ENCODE data around the gene NSUN6.
"Not testable (repeated sequence)": the region's sequence is repeated elsewhere in the genome, so short reads cannot be mapped to it uniquely, and the experiment has no call there.

Gene NSUN6

DNA sequence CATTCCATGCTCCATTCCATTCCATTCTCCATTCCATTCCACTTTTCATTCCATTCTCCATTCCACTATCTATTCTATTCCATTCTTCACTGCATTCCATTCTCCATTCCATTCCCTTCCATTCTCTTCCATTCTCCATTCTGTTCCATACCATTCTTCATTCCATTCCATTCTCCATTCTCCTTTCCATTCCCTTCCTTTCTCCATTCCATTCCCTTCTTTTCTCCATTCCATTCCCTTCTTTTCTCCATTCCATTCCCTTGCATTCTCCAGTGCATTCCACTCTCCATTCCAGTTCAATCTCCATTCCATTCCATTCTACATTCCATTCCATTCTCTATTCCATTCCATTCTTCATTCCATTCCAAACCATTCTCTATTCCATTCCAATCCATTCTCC, 80.3 kb downstream of the NSUN6 start:
- H3K4me3 ChIP-seq (ENCODE audit: low read length): no peak overlapping the region
- no peak for DNase-seq (ENCODE audit: low read depth, low spot score)

DNA sequence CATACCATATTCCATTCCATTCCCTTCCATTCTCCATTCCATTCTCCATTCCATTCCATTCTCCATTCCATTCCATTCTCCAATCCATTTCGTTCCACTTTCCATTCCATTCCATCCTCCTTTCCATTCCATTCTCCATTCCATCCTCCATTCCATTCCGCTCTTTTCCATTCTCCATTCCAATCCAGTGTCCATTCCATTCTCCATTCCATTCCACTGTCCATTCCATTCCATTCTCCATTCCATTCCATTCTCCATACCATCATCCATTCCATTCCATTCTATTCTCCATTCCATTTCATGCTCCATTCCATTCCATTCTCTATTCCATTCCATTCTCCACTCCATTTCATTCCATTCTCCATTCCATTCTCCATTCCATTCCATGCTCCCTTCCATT, 81.0 kb downstream of the NSUN6 start:
- H3K4me3 ChIP-seq (ENCODE audit: low read length); DNase-seq (ENCODE audit: low read depth, low spot score): not testable (repeated sequence)

DNA sequence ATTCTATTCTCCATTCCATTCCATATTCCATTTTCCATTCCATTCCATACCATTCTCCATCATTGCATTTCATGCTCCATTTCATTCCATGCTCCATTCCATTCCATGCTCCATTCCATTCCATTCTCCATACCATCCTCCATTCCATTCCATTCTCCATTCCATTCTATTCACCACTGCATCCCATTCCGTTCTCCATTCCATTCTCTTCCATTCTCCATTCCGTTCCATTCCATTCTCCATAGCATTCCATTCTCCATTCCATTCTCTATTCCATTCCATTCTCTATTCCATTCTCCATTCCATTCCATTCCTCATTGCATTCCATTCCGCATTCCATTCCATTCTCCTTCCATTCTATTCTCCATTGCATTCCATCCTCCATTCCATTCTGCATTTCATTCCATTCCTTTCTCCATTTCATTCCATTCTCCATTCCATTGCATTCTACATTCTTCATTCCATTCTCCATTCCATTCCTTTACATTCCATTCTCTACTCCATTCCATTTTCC, 84.0 kb downstream of the NSUN6 start:
- DNase-seq (ENCODE audit: low read depth, low spot score): no peak
- no peak overlapping the region for H3K4me3 ChIP-seq (ENCODE audit: low read length)

DNA sequence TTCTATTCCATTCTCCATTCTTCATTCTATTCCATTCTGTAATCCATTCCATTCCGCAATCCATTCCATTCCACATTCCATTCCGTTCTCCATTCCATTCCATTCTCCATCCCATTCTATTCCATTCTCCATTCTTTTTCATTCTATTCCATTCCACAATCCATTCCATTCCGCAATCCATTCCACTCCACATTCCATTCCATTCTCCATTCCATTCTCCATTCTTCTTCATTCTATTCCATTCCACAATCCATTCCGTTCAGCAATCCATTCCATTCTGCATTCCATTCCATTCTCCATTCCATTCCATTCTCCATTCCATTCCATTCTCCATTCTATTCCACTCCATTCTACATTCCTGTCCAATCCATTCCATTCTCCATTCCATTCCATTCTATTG, 85.2 kb downstream of the NSUN6 start:
- DNase-seq (ENCODE audit: low read depth, low spot score): no peak
- H3K4me3 ChIP-seq (ENCODE audit: low read length): no peak overlapping the region

DNA sequence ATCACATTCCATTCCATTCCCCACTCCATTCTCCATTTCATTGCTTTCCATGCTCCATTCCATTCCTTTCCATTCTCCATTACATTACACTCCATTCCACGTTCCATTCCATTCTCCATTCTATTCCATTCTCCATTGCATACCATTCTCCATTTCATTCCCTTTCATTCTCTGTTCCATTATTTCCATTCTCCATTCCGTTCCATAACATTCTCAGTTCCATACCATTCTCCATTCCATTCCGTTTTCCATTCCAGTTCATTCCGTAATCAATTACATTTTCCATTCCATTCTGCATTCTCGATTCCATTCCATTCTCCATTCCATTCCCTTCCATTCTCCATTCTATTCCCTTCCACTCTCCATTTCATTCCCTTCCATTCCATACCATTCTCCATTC, 86.4 kb downstream of the NSUN6 start:
- no peak for DNase-seq (ENCODE audit: low read depth, low spot score)
- no peak overlapping the region for H3K4me3 ChIP-seq (ENCODE audit: low read length)

DNA sequence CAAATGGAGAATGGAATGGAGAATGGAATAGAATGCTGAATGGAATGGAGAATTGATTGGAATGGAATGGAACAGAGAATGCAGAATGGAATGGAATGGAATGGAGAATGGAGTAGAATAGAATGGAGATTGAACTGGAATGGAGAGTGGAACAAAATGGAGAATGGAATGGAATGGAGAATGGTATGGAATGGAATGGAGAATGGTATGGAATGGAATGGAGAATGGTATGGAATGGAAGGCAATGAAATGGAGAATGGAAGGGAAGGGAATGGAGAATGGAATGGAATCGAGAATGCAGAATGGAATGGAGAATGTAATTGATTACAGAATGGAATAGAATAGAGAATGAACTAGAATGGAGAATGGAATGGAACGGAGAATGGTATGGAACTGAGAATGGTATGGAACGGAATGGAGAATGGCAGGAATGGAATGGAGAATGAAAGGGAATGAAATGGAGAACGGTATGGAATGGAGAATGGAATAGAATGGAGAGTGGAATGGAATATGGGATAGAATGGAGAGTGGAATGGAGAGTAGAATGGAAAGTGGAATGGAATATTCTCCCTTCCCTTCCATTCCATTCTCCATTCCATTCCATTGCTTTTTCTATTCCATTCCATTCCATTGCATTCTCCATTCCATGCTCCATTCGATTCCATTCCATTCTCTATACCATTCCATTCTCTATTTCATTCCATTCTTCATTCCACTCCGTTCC, 88.2 kb downstream of the NSUN6 start:
- DNase-seq (ENCODE audit: low read depth, low spot score): no peak
- no peak overlapping the region for H3K4me3 ChIP-seq (ENCODE audit: low read length)

DNA sequence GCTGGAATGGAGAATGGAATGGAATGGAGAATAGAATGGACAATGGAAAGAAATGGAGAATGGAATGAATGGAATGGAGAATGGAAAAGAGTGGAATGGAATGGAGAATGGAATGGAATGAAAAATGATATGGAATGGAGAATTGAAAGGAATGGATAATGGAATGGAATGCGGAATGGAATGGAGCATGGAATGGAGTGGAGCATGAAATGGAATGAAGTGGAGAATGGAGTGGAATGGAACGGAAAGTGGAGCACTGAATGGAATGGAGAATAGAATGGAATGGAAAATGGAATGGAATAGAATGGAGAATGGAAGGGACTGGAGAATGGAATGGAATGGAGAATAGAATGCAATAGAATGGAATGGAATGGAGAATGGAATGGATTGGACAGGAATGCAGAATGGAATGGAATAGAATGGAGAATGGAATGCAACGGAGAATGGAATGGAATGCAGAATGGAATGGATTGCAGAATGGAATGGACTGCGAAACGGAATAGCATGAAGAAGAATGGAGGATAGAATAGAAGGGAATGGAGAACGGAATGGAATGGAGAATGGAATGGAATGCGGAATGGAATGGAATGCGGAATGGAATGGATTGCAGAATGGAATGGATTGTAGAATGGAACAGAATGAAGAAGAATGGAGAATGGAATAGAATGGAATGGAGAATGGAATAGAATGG, 89.4 kb downstream of the NSUN6 start:
- no peak for DNase-seq (ENCODE audit: low read depth, low spot score)
- H3K4me3 ChIP-seq (ENCODE audit: low read length): no peak overlapping the region

DNA sequence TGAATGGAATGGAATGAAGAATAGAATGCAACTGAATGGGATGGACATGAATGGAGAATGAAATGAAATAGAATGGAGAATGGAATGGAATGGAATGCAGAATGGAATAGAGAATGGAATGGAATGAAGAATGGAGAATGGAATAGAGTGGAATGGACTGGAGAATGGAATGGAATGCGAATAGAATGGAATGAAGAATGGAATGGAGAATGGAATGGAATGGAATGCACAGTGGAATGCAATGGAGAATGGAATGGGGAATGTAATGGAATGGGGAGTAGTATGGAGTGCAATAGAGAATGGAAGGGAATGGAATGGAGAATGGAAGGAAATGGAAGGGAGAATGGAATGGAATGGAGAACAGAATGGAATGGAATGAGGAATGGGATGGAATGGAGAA, 93.4 kb downstream of the NSUN6 start:
- H3K4me3 ChIP-seq (ENCODE audit: low read length): no peak overlapping the region

DNA sequence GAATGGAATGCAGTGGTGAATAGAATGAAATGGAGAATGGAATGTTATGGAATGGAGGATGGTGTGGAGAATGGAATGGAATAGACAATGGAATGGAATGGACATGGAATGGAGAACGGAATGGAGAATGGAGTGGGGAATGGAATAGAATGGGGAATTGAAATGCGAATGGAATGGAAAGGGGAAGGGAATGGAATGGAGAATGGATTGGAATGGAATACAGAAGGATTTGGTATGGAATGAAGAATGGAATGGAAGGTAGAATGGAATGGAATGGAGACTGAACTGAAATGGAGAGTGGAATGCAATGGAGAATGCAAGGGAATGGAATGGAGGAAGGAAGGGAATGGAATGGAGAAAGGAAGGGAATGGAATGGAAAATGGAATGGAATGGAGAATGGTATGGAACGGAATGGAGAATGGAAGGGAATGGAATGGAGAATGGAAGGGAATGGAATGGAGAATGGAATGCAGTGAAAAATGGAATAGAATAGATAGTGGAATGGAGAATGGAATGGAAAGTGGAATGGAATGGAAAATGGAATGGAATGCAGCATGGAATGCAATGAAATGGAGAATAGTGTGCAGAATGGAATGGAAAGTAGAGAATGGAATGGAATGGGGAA, 94.8 kb downstream of the NSUN6 start:
- DNase-seq (ENCODE audit: low read depth, low spot score): no peak
- H3K4me3 ChIP-seq (ENCODE audit: low read length): no peak overlapping the region

More for the DNA sequence above, 93.4 kb downstream of the NSUN6 start:
- DNase-seq (ENCODE audit: low read depth, low spot score): no peak

DNA sequence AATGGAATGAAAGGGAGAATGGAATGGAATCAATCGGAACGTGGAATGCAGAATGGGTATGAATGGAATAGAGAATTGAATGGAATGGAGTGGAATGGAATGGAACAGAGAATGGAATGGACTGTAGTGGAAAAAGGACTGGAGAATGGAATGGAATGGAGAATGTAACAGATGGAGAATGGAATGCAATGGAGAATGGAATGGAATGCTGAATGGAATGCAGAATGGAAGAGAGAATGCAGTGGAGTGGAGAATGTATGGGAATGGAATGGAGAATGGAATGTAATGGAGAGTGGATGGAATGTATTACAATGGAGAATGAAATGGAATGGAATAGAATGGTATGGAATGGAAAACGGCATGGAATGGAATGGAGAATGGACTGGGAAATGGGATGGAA, 96.9 kb downstream of the NSUN6 start:
- no peak overlapping the region for H3K4me3 ChIP-seq (ENCODE audit: low read length)
- no peak for DNase-seq (ENCODE audit: low read depth, low spot score)

DNA sequence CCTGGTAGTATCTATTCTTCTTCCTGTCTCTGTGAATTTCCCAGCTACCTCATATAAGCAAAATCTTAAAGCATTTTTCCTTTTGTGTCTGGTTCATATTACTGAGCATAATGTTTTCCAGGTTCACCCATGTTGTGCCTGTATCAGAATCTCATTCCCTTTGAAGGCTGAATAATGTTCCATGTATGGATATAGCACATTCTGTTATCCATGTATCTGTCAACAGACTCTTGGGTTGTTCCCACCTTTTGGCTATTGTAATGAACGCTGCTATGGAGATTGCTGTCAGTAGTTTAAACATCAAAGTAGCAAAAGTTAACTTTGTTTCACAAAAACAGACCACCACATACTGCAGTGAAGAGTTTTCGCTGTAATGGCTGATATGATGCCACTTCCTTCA, 99.9 kb downstream of the NSUN6 start:
- no peak overlapping the region for H3K4me3 ChIP-seq (ENCODE audit: low read length)
- no peak for DNase-seq (ENCODE audit: low read depth, low spot score)

DNA sequence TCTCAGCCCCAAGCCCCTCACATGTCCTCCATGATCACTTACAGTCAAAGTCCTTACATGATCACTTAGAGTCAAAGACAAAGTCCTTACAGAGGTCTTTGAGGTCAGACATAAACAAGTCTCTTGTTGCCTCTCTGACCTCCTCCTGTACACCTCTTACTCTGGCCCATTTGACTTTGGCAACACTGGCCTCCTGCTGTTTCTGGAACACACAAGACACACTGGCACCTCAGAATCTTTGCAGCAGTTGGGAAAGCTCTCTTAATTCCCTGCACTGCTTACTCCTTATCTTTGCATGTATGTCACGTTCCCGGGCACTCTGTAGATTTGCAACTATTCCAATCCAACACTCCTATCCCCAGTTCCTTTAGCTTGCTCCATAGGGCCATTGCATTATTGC, 102.3 kb downstream of the NSUN6 start:
- DNase-seq (ENCODE audit: low read depth, low spot score): no peak
- no peak overlapping the region for H3K4me3 ChIP-seq (ENCODE audit: low read length)

DNA sequence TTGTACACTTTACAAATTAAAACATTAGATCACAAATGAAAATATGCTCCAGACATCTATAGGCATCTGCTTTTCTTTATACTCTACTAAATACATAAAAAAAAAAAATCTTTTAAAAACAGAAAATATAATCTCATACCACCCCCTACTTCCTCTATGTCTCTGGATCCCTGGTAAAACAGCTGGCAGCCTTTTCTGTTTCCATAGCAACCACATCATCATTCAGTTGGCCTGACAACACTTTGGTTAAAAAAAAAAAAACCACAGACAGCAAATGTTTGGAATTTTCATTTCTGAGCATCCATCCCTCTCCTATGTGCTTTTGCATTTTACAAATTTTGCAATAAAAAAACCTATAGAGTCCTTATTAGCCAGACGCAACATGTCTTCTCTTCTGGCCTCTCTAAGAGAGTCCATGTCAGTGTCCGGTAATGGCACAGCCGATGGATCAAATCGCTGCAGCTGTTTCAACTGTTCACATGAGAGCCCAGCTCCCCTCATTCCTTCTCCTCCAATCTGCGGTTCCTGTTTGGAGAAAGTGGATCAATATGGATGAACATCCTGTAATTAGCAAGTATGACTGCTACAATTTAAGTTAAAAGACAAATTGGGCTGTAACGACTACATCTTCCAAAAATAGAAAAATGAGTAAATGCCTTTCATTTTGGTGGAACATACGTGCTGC, 105.6 kb downstream of the NSUN6 start:
- DNase-seq (ENCODE audit: low read depth, low spot score): peak; percentile 12
- H3K4me3 ChIP-seq (ENCODE audit: low read length): no peak overlapping the region

DNA sequence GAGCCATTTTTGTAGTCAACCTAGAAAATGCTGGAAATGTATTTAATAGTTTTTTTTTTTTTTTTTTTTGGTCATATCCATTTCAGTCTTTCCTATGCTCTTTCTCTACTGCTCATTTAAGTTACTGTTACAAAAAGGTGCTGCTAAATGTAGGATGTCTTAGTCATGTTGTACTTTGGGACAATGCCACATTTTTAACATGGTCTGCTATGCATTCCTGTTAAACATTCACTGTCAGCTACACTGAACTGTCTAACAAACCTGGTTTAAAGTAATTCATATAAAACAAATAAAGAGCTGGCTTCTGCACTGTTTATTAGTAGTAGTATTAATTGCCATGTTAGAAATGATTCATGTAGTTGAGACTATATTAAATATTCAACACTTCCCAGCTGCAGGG, 108.6 kb downstream of the NSUN6 start:
- H3K4me3 ChIP-seq (ENCODE audit: low read length): no peak overlapping the region
- no peak for DNase-seq (ENCODE audit: low read depth, low spot score)

DNA sequence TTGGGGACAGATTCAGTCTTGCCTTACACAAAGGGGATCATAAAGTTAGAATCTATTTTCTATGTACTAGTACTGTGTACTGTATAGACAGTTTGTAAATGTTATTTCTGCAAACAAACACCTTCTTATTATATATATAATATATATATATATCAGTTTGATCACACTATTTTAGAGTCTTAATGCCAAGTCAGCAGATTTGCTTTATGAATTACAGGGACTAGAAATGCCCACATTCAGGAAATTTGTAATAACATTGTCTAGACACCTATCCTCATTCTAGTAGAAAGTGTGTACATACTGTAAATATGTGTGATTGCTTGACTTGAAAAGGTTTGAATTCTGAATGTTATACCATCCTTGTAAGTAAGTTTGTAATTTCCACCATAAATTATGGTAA, 111.2 kb downstream of the NSUN6 start:
- no peak for DNase-seq (ENCODE audit: low read depth, low spot score)
- H3K4me3 ChIP-seq (ENCODE audit: low read length): no peak overlapping the region

DNA sequence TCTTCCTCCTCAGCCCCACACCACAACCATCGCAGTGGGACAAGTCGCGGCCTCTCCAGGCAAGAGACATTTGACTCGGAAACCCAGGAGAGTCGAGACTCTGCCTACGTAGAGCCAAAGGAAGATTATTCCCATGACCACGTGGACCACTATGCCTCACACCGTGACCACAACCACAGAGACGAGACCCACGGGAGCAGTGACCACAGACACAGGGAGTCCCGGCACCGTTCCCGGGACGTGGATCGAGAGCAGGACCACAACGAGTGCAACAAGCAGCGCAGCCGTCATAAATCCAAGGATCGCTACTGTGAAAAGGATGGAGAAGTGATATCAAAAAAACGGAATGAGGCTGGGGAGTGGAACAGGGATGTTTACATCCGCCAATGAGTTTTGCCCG, 112.1 kb downstream of the NSUN6 start:
- DNase-seq (ENCODE audit: low read depth, low spot score): no peak
- no peak overlapping the region for H3K4me3 ChIP-seq (ENCODE audit: low read length)

DNA sequence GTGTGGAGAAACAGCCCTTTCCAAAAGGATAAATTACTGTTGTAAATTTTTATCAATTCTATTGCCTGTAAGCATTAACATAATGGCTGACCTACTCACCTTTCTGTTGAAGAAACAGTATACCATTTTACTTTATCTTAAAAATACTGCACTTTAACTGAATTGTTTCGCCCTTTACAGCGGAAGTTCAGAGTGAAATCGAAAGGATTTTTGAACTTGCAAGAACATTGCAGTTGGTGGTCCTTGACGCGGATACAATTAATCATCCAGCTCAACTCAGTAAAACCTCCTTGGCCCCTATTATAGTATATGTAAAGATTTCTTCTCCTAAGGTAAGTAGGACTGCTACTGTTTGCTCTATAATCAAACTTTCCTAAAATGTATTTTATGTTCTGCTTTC, 117.5 kb downstream of the NSUN6 start:
- no peak overlapping the region for H3K4me3 ChIP-seq (ENCODE audit: low read length)
- no peak for DNase-seq (ENCODE audit: low read depth, low spot score)

DNA sequence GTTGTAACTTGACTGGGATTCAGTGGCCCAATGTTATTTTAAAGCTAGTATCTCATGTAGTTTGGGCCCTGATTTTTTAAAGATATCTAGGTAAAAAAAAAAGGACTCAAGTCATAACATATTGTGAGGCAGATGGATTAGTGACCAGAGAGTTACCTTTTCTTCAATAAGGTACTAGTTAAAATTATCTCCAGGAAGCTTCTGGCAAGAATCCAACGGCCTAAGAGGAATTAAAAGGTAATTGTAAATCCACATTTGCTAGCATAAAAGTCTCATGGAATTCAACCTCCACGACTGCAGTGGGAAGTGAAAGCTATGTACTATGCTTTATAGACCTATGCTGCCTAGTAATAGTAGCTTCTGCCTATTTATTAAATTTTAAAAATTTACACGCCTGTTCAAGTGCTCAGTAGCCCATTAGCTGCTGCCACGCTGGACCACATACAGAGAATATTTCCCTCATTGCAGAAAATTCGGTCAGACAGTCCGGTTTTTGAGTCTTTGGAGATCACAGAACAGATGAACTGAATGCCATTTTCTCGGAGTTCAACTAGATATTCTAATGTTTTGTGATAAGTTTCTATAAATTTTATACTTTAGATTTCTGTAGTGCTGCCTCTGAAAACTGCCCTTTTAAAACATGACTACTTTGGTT, 118.4 kb downstream of the NSUN6 start:
- no peak for DNase-seq (ENCODE audit: low read depth, low spot score)
- H3K4me3 ChIP-seq (ENCODE audit: low read length): no peak overlapping the region

DNA sequence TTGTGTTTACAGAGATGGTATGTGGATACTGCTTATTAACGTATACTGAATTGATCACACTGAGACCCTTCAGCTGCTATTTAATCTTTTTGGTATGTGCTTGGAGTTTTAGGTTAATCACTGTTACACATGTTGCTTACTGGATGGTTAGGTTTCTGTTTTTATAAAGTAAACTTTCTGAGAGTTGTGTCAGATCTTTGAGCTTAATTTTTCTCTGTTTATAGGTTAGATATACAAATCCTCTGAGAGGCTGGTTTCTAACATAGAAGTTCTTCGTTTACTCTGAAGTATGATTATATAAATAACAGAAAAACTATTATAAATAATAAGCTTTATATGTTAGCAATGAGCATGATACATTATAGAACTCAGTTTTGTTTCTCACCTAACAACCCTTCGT, 123.1 kb downstream of the NSUN6 start:
- DNase-seq (ENCODE audit: low read depth, low spot score): no peak
- H3K4me3 ChIP-seq (ENCODE audit: low read length): no peak overlapping the region

All from Jurkat, Clone E6-1 (cell line).